K562 (cell line): ENCODE results near the gene RPL15. TPM values are rescaled to one million over a fixed set of nuclear protein-coding genes. Genes with fewer than 3 reads are reported as not detected.

ENCODE experiments used
- ARHGAP35 ChIP-seq: fragments of 450-650 bp; IDR thresholded peaks from 2 replicates; pipeline ENCODE4 v1.6.1; 2018; ENCODE audit not compliant: partially characterized antibody
- ARNT ChIP-seq, 2 experiments: fragments of 450-650 bp; IDR thresholded peaks; 2 replicates each; pipeline ENCODE4 v1.6.1; 2016; ENCODE audit warnings: mild to moderate bottlenecking in 1 of 2
- C11orf30 ChIP-seq: fragments of 450-650 bp; IDR thresholded peaks from 2 replicates; pipeline ENCODE4 v1.6.1; 2016; ENCODE audit warnings: low read depth, mild to moderate bottlenecking
- EHMT2 ChIP-seq: fragments of 450-650 bp; IDR thresholded peaks from 2 replicates; pipeline ENCODE4 v1.6.1; 2018; ENCODE audit warnings: antibody characterized with exemption
- ESRRB ChIP-seq: fragments of 250-450 bp; sonication (Bioruptor Pico); IDR thresholded peaks from 2 replicates; pipeline ENCODE4 v1.5.0; 2020; ENCODE audit warnings: mild to moderate bottlenecking, moderate library complexity, borderline replicate concordance
- HDAC1 ChIP-seq, 2 experiments: fragments of 450-650 bp; IDR thresholded peaks; 2 replicates each; pipeline ENCODE4 v1.6.1; 2016 to 2017; ENCODE audit warnings: inconsistent platforms in 1 of 2, mild to moderate bottlenecking in 1 of 2, moderate library complexity in 1 of 2
- LEF1 ChIP-seq: fragments of 450-650 bp; IDR thresholded peaks from 2 replicates; pipeline ENCODE4 v1.6.1; 2016; ENCODE audit warnings: mild to moderate bottlenecking
- MTA3 ChIP-seq: fragments of 450-650 bp; formaldehyde crosslinking; IDR thresholded peaks from 2 replicates; pipeline ENCODE4 v1.6.1; 2017; ENCODE audit warnings: mild to moderate bottlenecking, borderline replicate concordance
- MYNN ChIP-seq, 2 experiments: sonication (generic); formaldehyde crosslinking in 1 of 2; IDR thresholded peaks; 2 replicates each; pipeline versions ENCODE4 v1.5.0 to v1.6.1; 2016 to 2020; ENCODE audit warnings: antibody characterized with exemption in 1 of 2, missing genetic modification reagents in 1 of 2
- NFIX ChIP-seq: fragments of 250-450 bp; sonication (Bioruptor Pico); IDR thresholded peaks from 2 replicates; pipeline ENCODE4 v1.4.0; 2020; ENCODE audit warnings: low read depth, mild to moderate bottlenecking, moderate library complexity
- PHB ChIP-seq: fragments of 250-450 bp; sonication (Bioruptor Pico); IDR thresholded peaks from 2 replicates; pipeline ENCODE4 v1.5.0; 2021
- PYGO2 ChIP-seq: fragments of 450-650 bp; IDR thresholded peaks from 2 replicates; pipeline ENCODE4 v1.6.1; 2016; ENCODE audit warnings: mild to moderate bottlenecking, missing genetic modification characterization, moderate library complexity, missing compliant biosample characterization
- ZBTB8A ChIP-seq: fragments of 450-650 bp; IDR thresholded peaks from 2 replicates; pipeline ENCODE4 v1.6.1; 2018; ENCODE audit warnings: mild to moderate bottlenecking, moderate library complexity; ENCODE audit not compliant: partially characterized antibody
- ZKSCAN8 ChIP-seq: fragments of 200-800 bp; sonication (Bioruptor generic); IDR thresholded peaks from 2 replicates; pipeline ENCODE4 v1.6.1; 2016; ENCODE audit warnings: missing genetic modification characterization, missing compliant biosample characterization
- ZNF263 ChIP-seq: sonication (generic); formaldehyde crosslinking; IDR thresholded peaks from 2 replicates; pipeline ENCODE4 v1.8.0; 2022; ENCODE audit warnings: mild to moderate bottlenecking, missing genetic modification reagents, borderline replicate concordance
- ZNF384 ChIP-seq: IDR thresholded peaks from 2 replicates; pipeline ENCODE4 v1.6.1; 2012; ENCODE audit warnings: low read depth, low read length, improper control_type of control experiment
- ZNF589 ChIP-seq: fragments of 200-800 bp; sonication (Bioruptor generic); IDR thresholded peaks from 2 replicates; pipeline ENCODE4 v1.6.1; 2016; ENCODE audit warnings: low read depth, missing genetic modification characterization, missing compliant biosample characterization
- polyA plus RNA-seq, 8 experiments: library from polyadenylated mRNA; depleted of rRNA in 4 of 8; stranded (reverse) in 5 of 8; unstranded in 3 of 8; fragments of >200 nt; fragmentation: Nextera tagmentation in 2 of 8; fragmentation: Illumina TruSeq in 1 of 8; extraction: Ambion mirVana in 2 of 8; extraction: Trizol in 1 of 8; gene quantifications; 2 replicates each; pipeline versions ENCODE4 v1.2.1 to v1.2.3, GENCODE V29; 2011 to 2014; ENCODE audit warnings: inconsistent platforms in 1 of 8, missing spikeins in 1 of 8
- total RNA-seq, 7 experiments: library from RNA; depleted of rRNA in 6 of 7; stranded (reverse); fragments of >200 nt in 6 of 7; fragmentation: Illumina TruSeq in 2 of 7; extraction: Trizol in 2 of 7; gene quantifications; 2 replicates each; pipeline versions ENCODE4 v1.2.1 to v1.2.3, GENCODE V29; 2011 to 2021; ENCODE audit warnings: low replicate concordance in 1 of 7
- TF ChIP-seq, protein P1 (sequence below): fragments of 250-450 bp; sonication (Bioruptor Pico); IDR thresholded peaks from 2 replicates; pipeline ENCODE4 v1.5.0; 2020; ENCODE audit warnings: mild to moderate bottlenecking, borderline replicate concordance
- TF ChIP-seq, protein P2 (sequence below): sonication (generic); formaldehyde crosslinking; IDR thresholded peaks from 2 replicates; pipeline ENCODE4 v1.8.1; 2022; ENCODE audit warnings: missing genetic modification reagents
- TF ChIP-seq, protein P3 (sequence below): sonication (generic); formaldehyde crosslinking; IDR thresholded peaks from 2 replicates; pipeline ENCODE4 v1.8.0; 2023; ENCODE audit warnings: mild to moderate bottlenecking, missing genetic modification reagents
- TF ChIP-seq, protein P4 (sequence below): fragments of 200-400 bp; formaldehyde crosslinking; IDR thresholded peaks from 2 replicates; pipeline ENCODE4 v1.6.1; 2017; ENCODE audit warnings: mild to moderate bottlenecking, low read depth, low read length, moderate library complexity

RPL15 gene
- total and polyA plus RNA-seq, 9 of the 15 experiments (the other 6 are each of a cell fraction or from before 2014, with no cell fraction given) = 2,393 to 8,850 (median 3,928) TPM

DNA sequence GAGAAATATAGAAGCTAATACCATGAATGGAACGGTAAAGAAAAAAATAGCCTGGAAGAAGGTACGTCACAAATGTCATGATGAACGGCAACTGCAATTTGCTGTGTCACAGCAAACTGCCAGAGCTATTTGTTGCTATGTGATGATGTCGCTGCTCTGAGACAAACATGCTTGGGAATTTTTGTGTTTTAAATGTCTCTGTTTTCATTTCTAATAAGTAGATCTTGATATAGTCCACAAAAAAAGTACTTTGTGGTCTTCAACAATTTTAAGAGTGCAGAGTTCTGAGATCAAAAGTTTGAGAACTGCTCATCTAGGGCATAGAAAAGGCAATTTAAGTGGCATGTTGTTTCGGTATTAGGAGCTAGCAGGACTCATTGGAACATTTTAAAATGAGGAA is 23.8 kb downstream of the RPL15 start (continued):
- TF ChIP-seq, protein P1, sequence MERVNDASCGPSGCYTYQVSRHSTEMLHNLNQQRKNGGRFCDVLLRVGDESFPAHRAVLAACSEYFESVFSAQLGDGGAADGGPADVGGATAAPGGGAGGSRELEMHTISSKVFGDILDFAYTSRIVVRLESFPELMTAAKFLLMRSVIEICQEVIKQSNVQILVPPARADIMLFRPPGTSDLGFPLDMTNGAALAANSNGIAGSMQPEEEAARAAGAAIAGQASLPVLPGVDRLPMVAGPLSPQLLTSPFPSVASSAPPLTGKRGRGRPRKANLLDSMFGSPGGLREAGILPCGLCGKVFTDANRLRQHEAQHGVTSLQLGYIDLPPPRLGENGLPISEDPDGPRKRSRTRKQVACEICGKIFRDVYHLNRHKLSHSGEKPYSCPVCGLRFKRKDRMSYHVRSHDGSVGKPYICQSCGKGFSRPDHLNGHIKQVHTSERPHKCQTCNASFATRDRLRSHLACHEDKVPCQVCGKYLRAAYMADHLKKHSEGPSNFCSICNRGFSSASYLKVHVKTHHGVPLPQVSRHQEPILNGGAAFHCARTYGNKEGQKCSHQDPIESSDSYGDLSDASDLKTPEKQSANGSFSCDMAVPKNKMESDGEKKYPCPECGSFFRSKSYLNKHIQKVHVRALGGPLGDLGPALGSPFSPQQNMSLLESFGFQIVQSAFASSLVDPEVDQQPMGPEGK (CRISPR knock-in tag) = no peak
- TF ChIP-seq, protein P2, sequence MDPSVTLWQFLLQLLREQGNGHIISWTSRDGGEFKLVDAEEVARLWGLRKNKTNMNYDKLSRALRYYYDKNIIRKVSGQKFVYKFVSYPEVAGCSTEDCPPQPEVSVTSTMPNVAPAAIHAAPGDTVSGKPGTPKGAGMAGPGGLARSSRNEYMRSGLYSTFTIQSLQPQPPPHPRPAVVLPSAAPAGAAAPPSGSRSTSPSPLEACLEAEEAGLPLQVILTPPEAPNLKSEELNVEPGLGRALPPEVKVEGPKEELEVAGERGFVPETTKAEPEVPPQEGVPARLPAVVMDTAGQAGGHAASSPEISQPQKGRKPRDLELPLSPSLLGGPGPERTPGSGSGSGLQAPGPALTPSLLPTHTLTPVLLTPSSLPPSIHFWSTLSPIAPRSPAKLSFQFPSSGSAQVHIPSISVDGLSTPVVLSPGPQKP (CRISPR knock-in tag) = no peak
- TF ChIP-seq C11orf30 (peak; percentile 93), LEF1 (0 out of 2 replicates have a peak, but pooled peaks have one; percentile 26), HDAC1 (IDR thresholded peaks at IDR 0.05) (no peak), MYNN (IDR thresholded peaks at IDR 0.05) (no peak), MYNN (CRISPR knock-in tag; IDR thresholded peaks at IDR 0.05) (no peak), MTA3 (no peak), ARHGAP35 (no peak), ZBTB8A (no peak), ESRRB (CRISPR knock-in tag) (no peak), ZNF589 (no peak), ZNF384 (peak; percentile 79), PYGO2 (tag) (no peak), ARNT (IDR thresholded peaks at IDR 0.05) (0 out of 4 replicates have a peak, but pooled peaks of 1 of the 2 experiments have one; percentile 8), NFIX (no peak), PHB (CRISPR knock-in tag) (no peak), ZKSCAN8 (CRISPR knock-in tag) (peak; percentile 62), ZNF263 (CRISPR knock-in tag) (no peak), EHMT2 (peak; percentile 37; the same call in 1 of the 2 replicates)
- TF ChIP-seq, protein P3, sequence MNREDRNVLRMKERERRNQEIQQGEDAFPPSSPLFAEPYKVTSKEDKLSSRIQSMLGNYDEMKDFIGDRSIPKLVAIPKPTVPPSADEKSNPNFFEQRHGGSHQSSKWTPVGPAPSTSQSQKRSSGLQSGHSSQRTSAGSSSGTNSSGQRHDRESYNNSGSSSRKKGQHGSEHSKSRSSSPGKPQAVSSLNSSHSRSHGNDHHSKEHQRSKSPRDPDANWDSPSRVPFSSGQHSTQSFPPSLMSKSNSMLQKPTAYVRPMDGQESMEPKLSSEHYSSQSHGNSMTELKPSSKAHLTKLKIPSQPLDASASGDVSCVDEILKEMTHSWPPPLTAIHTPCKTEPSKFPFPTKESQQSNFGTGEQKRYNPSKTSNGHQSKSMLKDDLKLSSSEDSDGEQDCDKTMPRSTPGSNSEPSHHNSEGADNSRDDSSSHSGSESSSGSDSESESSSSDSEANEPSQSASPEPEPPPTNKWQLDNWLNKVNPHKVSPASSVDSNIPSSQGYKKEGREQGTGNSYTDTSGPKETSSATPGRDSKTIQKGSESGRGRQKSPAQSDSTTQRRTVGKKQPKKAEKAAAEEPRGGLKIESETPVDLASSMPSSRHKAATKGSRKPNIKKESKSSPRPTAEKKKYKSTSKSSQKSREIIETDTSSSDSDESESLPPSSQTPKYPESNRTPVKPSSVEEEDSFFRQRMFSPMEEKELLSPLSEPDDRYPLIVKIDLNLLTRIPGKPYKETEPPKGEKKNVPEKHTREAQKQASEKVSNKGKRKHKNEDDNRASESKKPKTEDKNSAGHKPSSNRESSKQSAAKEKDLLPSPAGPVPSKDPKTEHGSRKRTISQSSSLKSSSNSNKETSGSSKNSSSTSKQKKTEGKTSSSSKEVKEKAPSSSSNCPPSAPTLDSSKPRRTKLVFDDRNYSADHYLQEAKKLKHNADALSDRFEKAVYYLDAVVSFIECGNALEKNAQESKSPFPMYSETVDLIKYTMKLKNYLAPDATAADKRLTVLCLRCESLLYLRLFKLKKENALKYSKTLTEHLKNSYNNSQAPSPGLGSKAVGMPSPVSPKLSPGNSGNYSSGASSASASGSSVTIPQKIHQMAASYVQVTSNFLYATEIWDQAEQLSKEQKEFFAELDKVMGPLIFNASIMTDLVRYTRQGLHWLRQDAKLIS = no peak
- TF ChIP-seq, protein P4, sequence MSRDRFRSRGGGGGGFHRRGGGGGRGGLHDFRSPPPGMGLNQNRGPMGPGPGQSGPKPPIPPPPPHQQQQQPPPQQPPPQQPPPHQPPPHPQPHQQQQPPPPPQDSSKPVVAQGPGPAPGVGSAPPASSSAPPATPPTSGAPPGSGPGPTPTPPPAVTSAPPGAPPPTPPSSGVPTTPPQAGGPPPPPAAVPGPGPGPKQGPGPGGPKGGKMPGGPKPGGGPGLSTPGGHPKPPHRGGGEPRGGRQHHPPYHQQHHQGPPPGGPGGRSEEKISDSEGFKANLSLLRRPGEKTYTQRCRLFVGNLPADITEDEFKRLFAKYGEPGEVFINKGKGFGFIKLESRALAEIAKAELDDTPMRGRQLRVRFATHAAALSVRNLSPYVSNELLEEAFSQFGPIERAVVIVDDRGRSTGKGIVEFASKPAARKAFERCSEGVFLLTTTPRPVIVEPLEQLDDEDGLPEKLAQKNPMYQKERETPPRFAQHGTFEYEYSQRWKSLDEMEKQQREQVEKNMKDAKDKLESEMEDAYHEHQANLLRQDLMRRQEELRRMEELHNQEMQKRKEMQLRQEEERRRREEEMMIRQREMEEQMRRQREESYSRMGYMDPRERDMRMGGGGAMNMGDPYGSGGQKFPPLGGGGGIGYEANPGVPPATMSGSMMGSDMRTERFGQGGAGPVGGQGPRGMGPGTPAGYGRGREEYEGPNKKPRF = no peak
